HepG2 (cell line): ENCODE results near the gene DCLRE1B. TPM values are rescaled to one million over a fixed set of nuclear protein-coding genes. Genes with fewer than 3 reads are reported as not detected.
A peak's percentile ranks its signal among the peaks of the same experiment; 100 is the strongest.

Experiments used
- CCAR2 ChIP-seq: fragments of 200-400 bp; formaldehyde crosslinking; optimal IDR thresholded peaks from 2 replicates; pipeline ENCODE3; 2018; ENCODE audit warnings: low read depth, mild to moderate bottlenecking, low read length, moderate library complexity
- JARID2 ChIP-seq: sonication (generic); formaldehyde crosslinking; IDR thresholded peaks from 2 replicates; pipeline ENCODE4 v1.8.1; 2023; ENCODE audit warnings: missing genetic modification reagents, inconsistent platforms; ENCODE audit not compliant: insufficient replicate concordance
- KLF12 ChIP-seq: sonication (generic); formaldehyde crosslinking; IDR thresholded peaks from 2 replicates; pipeline ENCODE4 v1.4.0; 2020; ENCODE audit warnings: missing genetic modification reagents, borderline replicate concordance
- MLLT10 ChIP-seq: sonication (generic); formaldehyde crosslinking; IDR thresholded peaks from 2 replicates; pipeline ENCODE4 v1.4.0; 2020; ENCODE audit warnings: missing genetic modification reagents
- MTF1 ChIP-seq: sonication (generic); formaldehyde crosslinking; IDR thresholded peaks from 2 replicates; pipeline ENCODE4 v1.5.0; 2020; ENCODE audit warnings: missing genetic modification reagents
- RBM39 ChIP-seq: fragments of 200-400 bp; formaldehyde crosslinking; IDR thresholded peaks from one replicate; pipeline ENCODE4 v1.6.1; 2018; ENCODE audit warnings: antibody characterized with exemption, mild to moderate bottlenecking, low read depth, low read length; ENCODE audit not compliant: poor library complexity, severe bottlenecking
- SKI ChIP-seq: fragments of 450-650 bp; IDR thresholded peaks from one replicate; pipeline ENCODE4 v1.6.1; 2018; ENCODE audit warnings: mild to moderate bottlenecking; ENCODE audit not compliant: partially characterized antibody
- ZNF547 ChIP-seq: sonication (generic); formaldehyde crosslinking; IDR thresholded peaks from 2 replicates; pipeline ENCODE4 v1.5.1; 2020; ENCODE audit warnings: mild to moderate bottlenecking, missing genetic modification reagents
- ZNF558 ChIP-seq: sonication (generic); formaldehyde crosslinking; IDR thresholded peaks from 2 replicates; pipeline ENCODE4 v1.9.0; 2022; ENCODE audit warnings: mild to moderate bottlenecking, missing genetic modification reagents, borderline replicate concordance
- ZNF563 ChIP-seq: sonication (generic); formaldehyde crosslinking; IDR thresholded peaks from 2 replicates; pipeline ENCODE4 v1.8.0; 2022; ENCODE audit warnings: mild to moderate bottlenecking, moderate library complexity, missing genetic modification reagents
- ZNF572 ChIP-seq: sonication (generic); formaldehyde crosslinking; IDR thresholded peaks from 2 replicates; pipeline ENCODE4 v1.5.1; 2020; ENCODE audit warnings: mild to moderate bottlenecking, missing genetic modification reagents
- polyA plus RNA-seq, 8 experiments: library from polyadenylated mRNA; depleted of rRNA in 3 of 8; stranded (reverse) in 7 of 8; unstranded in 1 of 8; fragments of >200 nt; fragmentation: Illumina TruSeq in 4 of 8; extraction: Trizol in 4 of 8; gene quantifications; 2 replicates each; pipeline versions ENCODE4 v1.2.1 to v1.2.3, GENCODE V29; 2011 to 2016; ENCODE audit warnings: low read depth in 4 of 8, missing spikeins in 1 of 8, mixed read lengths in 1 of 8; ENCODE audit not compliant: insufficient read depth in 1 of 8
- total RNA-seq, 5 experiments: library from RNA; depleted of rRNA; stranded (reverse); fragments of >200 nt; fragmentation: Illumina TruSeq; extraction: Trizol; gene quantifications; 2 replicates each; pipeline ENCODE4 v1.2.3, GENCODE V29; 2016; ENCODE audit warnings: low read depth in 1 of 5
- TF ChIP-seq, protein P1 (sequence below): sonication (generic); formaldehyde crosslinking; IDR thresholded peaks from 2 replicates; pipeline ENCODE4 v1.4.0; 2020; ENCODE audit warnings: missing genetic modification reagents, mild to moderate bottlenecking, borderline replicate concordance
- TF ChIP-seq, protein P2 (sequence below): IDR thresholded peaks from 2 replicates; pipeline ENCODE4 v1.6.1; 2018; ENCODE audit warnings: missing genetic modification reagents, mild to moderate bottlenecking, missing compliant biosample characterization
- TF ChIP-seq, protein P3 (sequence below): sonication (generic); formaldehyde crosslinking; IDR thresholded peaks from 2 replicates; pipeline ENCODE4 v1.5.1; 2020; ENCODE audit warnings: missing genetic modification reagents, mild to moderate bottlenecking, borderline replicate concordance
- TF ChIP-seq, protein P4 (sequence below): sonication (generic); formaldehyde crosslinking; IDR thresholded peaks from 2 replicates; pipeline ENCODE4 v1.4.0; 2020; ENCODE audit warnings: missing genetic modification reagents, mild to moderate bottlenecking, borderline replicate concordance
- TF ChIP-seq, protein P5 (sequence below): sonication (generic); formaldehyde crosslinking; IDR thresholded peaks from 2 replicates; pipeline ENCODE4 v1.5.0; 2020; ENCODE audit warnings: missing genetic modification reagents, mild to moderate bottlenecking, borderline replicate concordance
- TF ChIP-seq, protein P6 (sequence below): sonication (generic); formaldehyde crosslinking; IDR thresholded peaks from 2 replicates; pipeline ENCODE4 v1.8.0; 2022; ENCODE audit warnings: mild to moderate bottlenecking, missing genetic modification reagents, moderate library complexity

The DCLRE1B gene
- total and polyA plus RNA-seq, 2 of the 13 experiments (the other 11 are each of a cell fraction or from before 2014, with no cell fraction given), result 2.7 to 8.0 TPM

DNA sequence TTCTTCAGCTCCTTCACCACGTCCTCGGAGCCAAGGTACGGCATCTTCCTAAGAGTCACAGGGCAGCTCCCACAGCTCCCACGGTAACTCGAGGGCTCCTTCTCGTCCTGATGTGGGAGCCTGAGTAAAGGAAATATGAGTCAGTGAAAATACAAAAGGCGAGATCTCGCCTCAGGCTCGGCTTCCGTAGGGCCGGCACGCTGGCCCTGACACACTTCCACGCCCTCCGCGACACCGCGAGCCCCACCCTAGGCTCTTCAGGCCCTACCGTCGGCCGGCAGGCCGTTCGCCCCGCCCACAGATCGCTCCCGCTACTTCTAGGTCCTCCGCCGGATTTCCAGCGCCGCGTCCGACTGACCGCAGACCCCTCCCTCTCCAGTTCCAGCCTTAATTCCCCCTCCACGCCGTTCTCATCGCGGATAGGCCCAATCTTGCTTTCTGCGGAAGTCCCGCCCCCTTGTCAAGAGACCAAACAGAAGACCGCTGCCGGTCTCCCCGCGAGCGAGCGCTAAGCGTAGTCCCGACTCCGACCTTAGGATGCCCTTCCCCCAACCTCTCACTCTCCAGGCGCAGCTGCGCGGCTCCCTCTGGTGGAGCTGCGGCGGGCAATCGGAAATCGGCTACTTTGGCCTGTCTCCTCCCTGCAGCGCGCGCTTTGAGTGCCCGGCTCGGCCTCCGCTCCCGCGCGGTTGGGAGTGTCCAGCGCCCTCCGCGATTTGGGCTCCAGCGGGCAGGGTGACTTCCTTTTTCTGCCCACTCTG, at the start of gene DCLRE1B, which contains the start of gene AP4B1 (continued):
- TF ChIP-seq, protein P1, sequence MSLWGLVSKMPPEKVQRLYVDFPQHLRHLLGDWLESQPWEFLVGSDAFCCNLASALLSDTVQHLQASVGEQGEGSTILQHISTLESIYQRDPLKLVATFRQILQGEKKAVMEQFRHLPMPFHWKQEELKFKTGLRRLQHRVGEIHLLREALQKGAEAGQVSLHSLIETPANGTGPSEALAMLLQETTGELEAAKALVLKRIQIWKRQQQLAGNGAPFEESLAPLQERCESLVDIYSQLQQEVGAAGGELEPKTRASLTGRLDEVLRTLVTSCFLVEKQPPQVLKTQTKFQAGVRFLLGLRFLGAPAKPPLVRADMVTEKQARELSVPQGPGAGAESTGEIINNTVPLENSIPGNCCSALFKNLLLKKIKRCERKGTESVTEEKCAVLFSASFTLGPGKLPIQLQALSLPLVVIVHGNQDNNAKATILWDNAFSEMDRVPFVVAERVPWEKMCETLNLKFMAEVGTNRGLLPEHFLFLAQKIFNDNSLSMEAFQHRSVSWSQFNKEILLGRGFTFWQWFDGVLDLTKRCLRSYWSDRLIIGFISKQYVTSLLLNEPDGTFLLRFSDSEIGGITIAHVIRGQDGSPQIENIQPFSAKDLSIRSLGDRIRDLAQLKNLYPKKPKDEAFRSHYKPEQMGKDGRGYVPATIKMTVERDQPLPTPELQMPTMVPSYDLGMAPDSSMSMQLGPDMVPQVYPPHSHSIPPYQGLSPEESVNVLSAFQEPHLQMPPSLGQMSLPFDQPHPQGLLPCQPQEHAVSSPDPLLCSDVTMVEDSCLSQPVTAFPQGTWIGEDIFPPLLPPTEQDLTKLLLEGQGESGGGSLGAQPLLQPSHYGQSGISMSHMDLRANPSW (CRISPR knock-in tag), result peak; percentile 75; the same call in 1 of the 2 replicates
- TF ChIP-seq KLF12 (peak; percentile 70), CCAR2 (no peak), MTF1 (CRISPR knock-in tag) (no peak), ZNF558 (CRISPR knock-in tag) (no peak), SKI (peak; percentile 81), JARID2 (no peak), ZNF563 (CRISPR knock-in tag) (peak; percentile 48; the same call in 1 of the 2 replicates), ZNF572 (CRISPR knock-in tag) (peak; percentile 95; the same call in 1 of the 2 replicates), MLLT10 (CRISPR knock-in tag) (no peak), RBM39 (peak; percentile 96), ZNF547 (no peak)
- TF ChIP-seq, protein P2, sequence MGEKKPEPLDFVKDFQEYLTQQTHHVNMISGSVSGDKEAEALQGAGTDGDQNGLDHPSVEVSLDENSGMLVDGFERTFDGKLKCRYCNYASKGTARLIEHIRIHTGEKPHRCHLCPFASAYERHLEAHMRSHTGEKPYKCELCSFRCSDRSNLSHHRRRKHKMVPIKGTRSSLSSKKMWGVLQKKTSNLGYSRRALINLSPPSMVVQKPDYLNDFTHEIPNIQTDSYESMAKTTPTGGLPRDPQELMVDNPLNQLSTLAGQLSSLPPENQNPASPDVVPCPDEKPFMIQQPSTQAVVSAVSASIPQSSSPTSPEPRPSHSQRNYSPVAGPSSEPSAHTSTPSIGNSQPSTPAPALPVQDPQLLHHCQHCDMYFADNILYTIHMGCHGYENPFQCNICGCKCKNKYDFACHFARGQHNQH (CRISPR knock-in tag), result peak; percentile 89
- TF ChIP-seq, protein P3, sequence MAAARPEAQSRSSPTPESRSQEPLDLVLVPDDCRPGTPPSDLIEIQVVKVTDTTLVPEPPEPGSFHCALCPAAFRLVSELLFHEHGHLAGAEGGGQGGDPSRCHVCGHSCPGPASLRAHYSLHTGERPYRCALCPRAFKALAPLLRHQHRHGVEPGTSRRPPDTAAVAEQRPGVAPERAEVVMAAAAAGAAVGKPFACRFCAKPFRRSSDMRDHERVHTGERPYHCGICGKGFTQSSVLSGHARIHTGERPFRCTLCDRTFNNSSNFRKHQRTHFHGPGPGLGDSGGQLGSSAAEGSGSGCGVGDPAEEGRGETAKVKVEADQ, result peak; percentile 87
- TF ChIP-seq, protein P4, sequence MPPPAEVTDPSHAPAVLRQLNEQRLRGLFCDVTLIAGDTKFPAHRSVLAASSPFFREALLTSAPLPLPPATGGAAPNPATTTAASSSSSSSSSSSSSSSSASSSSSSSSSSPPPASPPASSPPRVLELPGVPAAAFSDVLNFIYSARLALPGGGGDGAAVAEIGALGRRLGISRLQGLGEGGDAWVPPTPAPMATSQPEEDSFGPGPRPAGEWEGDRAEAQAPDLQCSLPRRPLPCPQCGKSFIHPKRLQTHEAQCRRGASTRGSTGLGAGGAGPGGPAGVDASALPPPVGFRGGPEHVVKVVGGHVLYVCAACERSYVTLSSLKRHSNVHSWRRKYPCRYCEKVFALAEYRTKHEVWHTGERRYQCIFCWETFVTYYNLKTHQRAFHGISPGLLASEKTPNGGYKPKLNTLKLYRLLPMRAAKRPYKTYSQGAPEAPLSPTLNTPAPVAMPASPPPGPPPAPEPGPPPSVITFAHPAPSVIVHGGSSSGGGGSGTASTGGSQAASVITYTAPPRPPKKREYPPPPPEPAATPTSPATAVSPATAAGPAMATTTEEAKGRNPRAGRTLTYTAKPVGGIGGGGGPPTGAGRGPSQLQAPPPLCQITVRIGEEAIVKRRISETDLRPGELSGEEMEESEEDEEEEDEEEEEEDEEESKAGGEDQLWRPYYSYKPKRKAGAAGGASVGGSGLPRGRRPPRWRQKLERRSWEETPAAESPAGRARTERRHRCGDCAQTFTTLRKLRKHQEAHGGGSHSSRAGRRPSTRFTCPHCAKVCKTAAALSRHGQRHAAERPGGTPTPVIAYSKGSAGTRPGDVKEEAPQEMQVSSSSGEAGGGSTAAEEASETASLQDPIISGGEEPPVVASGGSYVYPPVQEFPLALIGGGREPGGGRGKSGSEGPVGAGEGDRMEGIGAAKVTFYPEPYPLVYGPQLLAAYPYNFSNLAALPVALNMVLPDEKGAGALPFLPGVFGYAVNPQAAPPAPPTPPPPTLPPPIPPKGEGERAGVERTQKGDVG (CRISPR knock-in tag), result no peak; the same call in 1 of the 2 replicates
- TF ChIP-seq, protein P5, sequence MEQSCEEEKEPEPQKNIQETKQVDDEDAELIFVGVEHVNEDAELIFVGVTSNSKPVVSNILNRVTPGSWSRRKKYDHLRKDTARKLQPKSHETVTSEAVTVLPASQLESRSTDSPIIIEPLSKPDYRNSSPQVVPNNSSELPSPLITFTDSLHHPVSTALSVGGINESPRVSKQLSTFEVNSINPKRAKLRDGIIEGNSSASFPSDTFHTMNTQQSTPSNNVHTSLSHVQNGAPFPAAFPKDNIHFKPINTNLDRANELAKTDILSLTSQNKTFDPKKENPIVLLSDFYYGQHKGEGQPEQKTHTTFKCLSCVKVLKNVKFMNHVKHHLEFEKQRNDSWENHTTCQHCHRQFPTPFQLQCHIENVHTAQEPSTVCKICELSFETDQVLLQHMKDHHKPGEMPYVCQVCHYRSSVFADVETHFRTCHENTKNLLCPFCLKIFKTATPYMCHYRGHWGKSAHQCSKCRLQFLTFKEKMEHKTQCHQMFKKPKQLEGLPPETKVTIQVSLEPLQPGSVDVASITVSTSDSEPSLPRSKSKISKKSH (CRISPR knock-in tag), result no peak
- TF ChIP-seq, protein P6, sequence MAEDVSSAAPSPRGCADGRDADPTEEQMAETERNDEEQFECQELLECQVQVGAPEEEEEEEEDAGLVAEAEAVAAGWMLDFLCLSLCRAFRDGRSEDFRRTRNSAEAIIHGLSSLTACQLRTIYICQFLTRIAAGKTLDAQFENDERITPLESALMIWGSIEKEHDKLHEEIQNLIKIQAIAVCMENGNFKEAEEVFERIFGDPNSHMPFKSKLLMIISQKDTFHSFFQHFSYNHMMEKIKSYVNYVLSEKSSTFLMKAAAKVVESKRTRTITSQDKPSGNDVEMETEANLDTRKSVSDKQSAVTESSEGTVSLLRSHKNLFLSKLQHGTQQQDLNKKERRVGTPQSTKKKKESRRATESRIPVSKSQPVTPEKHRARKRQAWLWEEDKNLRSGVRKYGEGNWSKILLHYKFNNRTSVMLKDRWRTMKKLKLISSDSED (CRISPR knock-in tag), result no peak
